Adrenal gland (tissue), 12 donors: ENCODE results near the gene FOLH1. TPM values are rescaled to one million over a fixed set of nuclear protein-coding genes. Genes with fewer than 3 reads are reported as not detected.
"Not testable (repeated sequence)": the region's sequence is repeated elsewhere in the genome, so short reads cannot be mapped to it uniquely, and the experiment has no call there.

Experiments
- DNase-seq, 7 donors: peaks; one replicate each; pipeline ENCODE4 v3.0.0-alpha.2; 2019 to 2020
- H3K27ac ChIP-seq, 5 donors: fragments of 200-600 bp; sonication (generic) in 4 of 5; 1 replicate in 3 of 5; 2 replicates in 2 of 5; pipeline versions ENCODE4 v1.5.1 to v1.8.0; 2016 to 2020; ENCODE audit warnings: mild to moderate bottlenecking in 1 of 5
- H3K27me3 ChIP-seq: fragments of 200-600 bp; 2 replicates; pipeline ENCODE4 v1.8.0; 2021
- H3K36me3 ChIP-seq, 2 donors: fragments of 200-600 bp; replicated peaks in 1 of 2; 1 replicate in 1 of 2; 2 replicates in 1 of 2; pipeline versions ENCODE4 v1.5.1 to v1.8.0; 2018 to 2022
- H3K4me1 ChIP-seq, 2 donors: fragments of 200-600 bp; replicated peaks in 1 of 2; 1 replicate in 1 of 2; 2 replicates in 1 of 2; pipeline versions ENCODE4 v1.5.1 to v1.8.0; 2018 to 2021
- H3K4me3 ChIP-seq, 4 donors: fragments of 200-600 bp; sonication (generic) in 3 of 4; one replicate each; pipeline ENCODE4 v1.5.1; 2016 to 2018
- H3K9me3 ChIP-seq, 3 donors: fragments of 200-600 bp; sonication (generic) in 1 of 3; replicated peaks in 1 of 3; 1 replicate in 2 of 3; 2 replicates in 1 of 3; pipeline versions ENCODE4 v1.5.1 to v1.8.0; 2016 to 2021
- CTCF ChIP-seq, 6 experiments: fragments of 450-650 bp in 4 of 6; fragments of 200-600 bp in 2 of 6; sonication (generic) in 1 of 6; IDR thresholded peaks; 1 replicate in 5 of 6; 2 replicates in 1 of 6; pipeline versions ENCODE4 v1.5.1 to v1.8.0; 2016 to 2021; ENCODE audit warnings: antibody characterized with exemption in 6 of 6, mild to moderate bottlenecking in 2 of 6, moderate library complexity in 1 of 6
- POLR2A ChIP-seq, 2 donors: fragments of 450-650 bp; IDR thresholded peaks; one replicate each; pipeline ENCODE4 v1.6.1; 2017; ENCODE audit warnings: antibody characterized with exemption in 2 of 2, mild to moderate bottlenecking in 2 of 2, moderate library complexity in 1 of 2
- WGBS, 4 donors: extraction: QIAGEN DNeasy Blood & Tissue Kit in 2 of 4; methylation state at CpG; one replicate each; pipeline versions ENCODE4 v1.1.5 to v1.1.7; 2013 to 2017; 5-methylcytosine and 5-hydroxymethylcytosine counted together
- intact Hi-C, 2 donors: fragments of 100-400 bp; cut with DNase I; formaldehyde crosslinking; loops; one replicate each; pipeline versions ENCODE4 v1.14.1 to v1.15.0; 2022 to 2023
- polyA plus RNA-seq, 3 donors: library from polyadenylated mRNA; stranded (reverse); fragments of 200-250 nt in 2 of 3; fragments of 350-450 nt in 1 of 3; fragmentation: Illumina TruSeq in 1 of 3; extraction: RNeasy Lipid Tissue Mini Kit (QIAGEN cat#74804) in 1 of 3; gene quantifications; one replicate each; pipeline ENCODE4 v1.2.3, GENCODE V29; 2013 to 2014
- total RNA-seq, 9 donors: library from RNA; depleted of rRNA in 4 of 9; stranded (reverse); fragments of >200 nt in 4 of 9; fragments of 120-200 nt in 1 of 9; fragmentation: NEBNext Ultra II Directional in 1 of 9; extraction: Animal tissue kit (Norgen Biotek cat#: 25700) in 1 of 9; gene quantifications; one replicate each; pipeline versions ENCODE4 v1.1.0 to v1.2.4, GENCODE V29; 2013 to 2023
- donor health status: healthy with polysubstance abuse.
- donor health status: Bipolar disorder and iron deficiency.
- donor health status: DM: yes; HTN: yes; CAD: no.
- donor health status: DM: no; HTN: no; CAD: no.
- donor health status: DM: no; HTN: no; CAD: no.
- donor health status: DM: yes; HTN: yes; CAD: no.

Gene FOLH1
- total and polyA plus RNA-seq, 12 donors, result 0.28 to 3.9 (median 0.64) TPM; not detected in 1

GRCh38 chr11:49230001-49230400 lies 21.6 kb upstream of the FOLH1 start:
- intact Hi-C loops, DNase-seq, H3K27me3 ChIP-seq, H3K9me3 ChIP-seq, H3K4me3 ChIP-seq, H3K4me1 ChIP-seq, H3K27ac ChIP-seq, H3K36me3 ChIP-seq: not testable (repeated sequence)
- 60 to 70% (median 65%) methylated on average over 3 of the region's 3 CpGs for WGBS, 4 donors

- H3K9me3 ChIP-seq, H3K36me3 ChIP-seq, H3K4me3 ChIP-seq, H3K27ac ChIP-seq, intact Hi-C loops, H3K27me3 ChIP-seq, DNase-seq, H3K4me1 ChIP-seq: not testable (repeated sequence)
- WGBS, 4 donors, result 50 to 69% (median 62%) methylated on average over 2 of the region's 2 CpGs
- TF ChIP-seq CTCF (IDR thresholded peaks at IDR 0.05), result peak in 5 of 6 experiments; percentile 14 to 45 (median 39)
These were observed 20.7 kb upstream of the FOLH1 start for GRCh38 chr11:49229136-49229535.

- H3K9me3 ChIP-seq, H3K36me3 ChIP-seq, H3K4me3 ChIP-seq, intact Hi-C loops, H3K27ac ChIP-seq, H3K27me3 ChIP-seq, H3K4me1 ChIP-seq, DNase-seq: not testable (repeated sequence)
- 57 to 66% (median 63%) methylated on average over 8 of the region's 8 CpGs for WGBS, 4 donors
These were observed 16.9 kb upstream of the FOLH1 start for GRCh38 chr11:49225255-49225785.

- no peak for DNase-seq
- Histone ChIP-seq H3K4me3 (no peak overlapping the region), H3K9me3 (no peaks in the 10 kb centered on the region), H3K36me3 (no peaks in the 10 kb centered on the region), H3K4me1 (no peaks in the 10 kb centered on the region), H3K27me3 (no peaks in the 10 kb centered on the region), H3K27ac (no peak overlapping the region)
- 83 to 87% (median 84%) methylated on average over 5 of the region's 5 CpGs for WGBS, 4 donors
- intact Hi-C loops, result no loop called here
- no peak for TF ChIP-seq CTCF (IDR thresholded peaks at IDR 0.05)
- no peak for TF ChIP-seq POLR2A (IDR thresholded peaks at IDR 0.05)
These were observed 12.7 kb upstream of the FOLH1 start for GRCh38 chr11:49221112-49221511.

GRCh38 chr11:49213026-49213560 lies 4.7 kb upstream of the FOLH1 start:
- no peak for DNase-seq
- Histone ChIP-seq H3K4me1 (no peaks in the 10 kb centered on the region), H3K27ac (no peak overlapping the region), H3K9me3 (no peaks in the 10 kb centered on the region), H3K4me3 (no peak overlapping the region), H3K36me3 (no peaks in the 10 kb centered on the region), H3K27me3 (no peaks in the 10 kb centered on the region)
- intact Hi-C loops, result no loop called here
- TF ChIP-seq POLR2A (IDR thresholded peaks at IDR 0.05) (no peak), CTCF (IDR thresholded peaks at IDR 0.05) (no peak)
- 60 to 69% (median 63%) methylated on average over 2 of the region's 2 CpGs for WGBS, 4 donors

GRCh38 chr11:49206999-49207398 lies 1.4 kb downstream of the FOLH1 start:
- H3K4me3 ChIP-seq, H3K4me1 ChIP-seq, H3K9me3 ChIP-seq, intact Hi-C loops, H3K27ac ChIP-seq, H3K27me3 ChIP-seq, DNase-seq, H3K36me3 ChIP-seq: not testable (repeated sequence)
- 76 to 82% (median 80%) methylated on average over 6 of the region's 6 CpGs for WGBS, 4 donors
